Posterior cingulate gyrus (tissue), 11 donors: Measurements from ENCODE around the gene COL17A1.

Experiments used
- DNase-seq, 10 donors: peaks; one replicate each; pipeline versions ENCODE4 v3.0.0 to v3.0.0-alpha.2; 2020 to 2021; ENCODE audit warnings: mixed read lengths in 3 of 10
- intact Hi-C: fragments of 100-400 bp; cut with DNase I; formaldehyde crosslinking; loops from one replicate; pipeline ENCODE4 v1.15.1; 2023

COL17A1 gene

DNA sequence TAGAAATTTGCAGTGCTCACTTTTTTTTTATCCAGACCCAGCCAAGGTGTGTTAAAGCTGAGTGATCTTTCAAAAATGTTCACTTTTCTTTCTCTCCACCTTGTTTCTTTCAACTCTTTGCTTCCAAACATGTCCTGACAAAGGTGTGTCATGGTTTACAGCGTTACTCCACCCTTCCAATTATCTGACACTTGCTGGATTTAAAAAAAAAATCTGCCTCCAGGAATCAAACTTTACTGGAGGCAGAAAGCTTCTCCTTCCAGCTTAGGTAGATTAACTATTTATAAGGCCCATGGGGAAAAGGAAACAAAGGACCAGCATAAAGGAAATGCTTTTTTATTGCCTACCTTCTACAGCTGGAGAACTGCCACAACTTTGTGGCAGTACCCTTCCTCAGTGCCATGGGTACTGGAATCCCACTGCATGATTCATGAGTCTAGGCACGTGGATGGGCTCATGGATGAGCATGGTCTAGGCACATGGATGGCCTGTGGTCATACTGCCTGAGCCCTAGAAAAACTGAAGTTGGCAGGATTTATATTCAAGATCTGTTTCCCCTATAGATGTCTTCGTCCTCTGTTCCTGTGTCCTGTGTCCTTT lies at the start of gene COL17A1:
COL17A1 (minus strand) TSS at position 80 of the 600 bp plus-strand sequence. CDS start 5,207 bp downstream, outside the sequence.
- DNase-seq: no peak
- intact Hi-C loops: no loop called here

GRCh38 chr10:104130041-104130440 lies 44.4 kb upstream of the COL17A1 start:
- no peak for DNase-seq
- intact Hi-C loops: no loop called here

DNA sequence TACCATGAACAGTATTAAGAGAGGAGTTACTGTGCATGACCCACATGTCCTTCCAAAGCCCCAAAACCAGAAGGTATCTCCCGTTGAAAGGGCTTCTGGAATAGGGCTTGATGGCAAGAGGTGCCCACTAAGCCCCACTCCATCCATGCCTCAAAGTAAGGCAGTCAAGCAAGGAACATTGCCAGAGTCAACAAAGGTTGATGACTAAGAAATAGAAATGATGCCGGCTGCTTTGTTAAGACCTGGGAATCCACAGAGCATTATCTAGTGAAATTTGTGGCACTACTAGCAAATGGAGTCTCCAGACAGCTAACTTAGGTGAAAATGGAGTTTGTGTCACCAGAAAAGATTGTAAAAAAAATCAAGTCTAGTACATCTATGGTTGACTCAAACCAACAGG lies 42.5 kb upstream of the COL17A1 start:
- DNase-seq: no peak
- intact Hi-C loops: no loop called here

GRCh38 chr10:104127411-104127810 lies 41.7 kb upstream of the COL17A1 start:
- DNase-seq: peak in 2 of 10 donors; percentile 18 to 19
- intact Hi-C loops: no loop called here

DNA sequence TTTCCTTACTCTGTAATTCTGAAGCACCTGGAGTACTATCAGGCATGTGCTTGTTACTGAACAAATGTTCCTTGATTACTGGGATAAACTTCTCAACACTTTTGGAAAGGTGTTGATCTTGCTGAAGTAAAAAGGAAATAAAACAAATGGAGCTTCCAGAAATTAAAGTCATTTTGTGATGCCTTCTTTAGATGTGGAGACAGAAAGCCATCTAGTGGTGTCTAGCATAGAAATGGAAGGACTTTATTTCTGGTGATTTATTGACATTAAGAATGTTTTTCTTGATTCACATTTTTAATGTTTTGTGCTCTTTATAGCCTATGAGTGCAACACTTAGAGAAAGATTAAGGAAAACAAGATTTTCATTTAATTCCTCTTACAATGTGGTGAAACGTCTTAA lies 37.7 kb upstream of the COL17A1 start:
- intact Hi-C loops: loop anchor here (1.0 to 5.0 kb wide), 5 partner anchors 78 to 235 kb away; partner anchors contain the start of gene STN1

DNA sequence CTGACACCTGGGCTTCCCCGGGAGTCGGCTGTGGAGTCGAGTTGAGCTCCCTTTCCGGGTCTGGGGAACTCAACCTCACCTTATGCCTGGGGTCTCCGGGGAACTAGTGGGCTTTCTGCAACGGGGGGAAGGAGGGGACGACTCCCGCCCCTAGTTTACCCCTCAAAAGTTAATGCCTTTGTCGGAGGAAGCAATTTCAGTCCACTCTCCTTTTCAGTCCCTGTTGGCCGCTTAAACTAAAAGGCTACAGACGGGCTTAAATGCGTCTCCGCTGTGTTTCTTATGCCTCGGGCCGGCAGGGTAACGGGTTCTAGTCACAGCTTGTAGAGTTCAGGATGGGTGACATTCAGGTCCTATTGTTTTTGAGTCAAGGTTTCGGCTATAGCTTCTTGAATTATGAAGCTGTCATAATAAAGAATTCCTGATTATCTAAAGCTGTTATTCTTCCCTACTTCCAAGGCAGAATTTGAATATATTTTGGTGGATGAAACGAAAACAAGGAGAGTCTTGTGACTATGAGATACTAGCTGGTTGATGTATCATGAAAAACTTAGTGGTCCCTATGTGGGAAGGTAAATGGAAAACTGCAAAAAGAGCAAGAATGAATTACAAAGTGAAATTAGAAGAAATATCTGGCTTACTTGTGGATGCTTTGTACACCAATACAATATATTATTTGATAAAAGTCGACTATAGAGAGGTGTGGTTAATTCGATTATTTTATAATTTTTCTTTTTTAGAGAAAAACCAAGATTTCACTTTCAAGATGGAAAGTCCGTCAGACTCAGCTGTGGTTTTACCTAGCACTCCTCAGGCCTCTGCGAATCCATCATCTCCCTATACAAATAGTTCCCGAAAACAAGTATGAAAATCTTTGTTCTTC lies 36.8 kb upstream of the COL17A1 start:
- intact Hi-C loops: loop anchor here (1.0 to 5.0 kb wide), 5 partner anchors 77 to 234 kb away; partner anchors contain the start of gene STN1
- peak in 4 of 10 donors; percentile 10 to 59 (median 19) for DNase-seq

More for the DNA sequence above, 37.7 kb upstream of the COL17A1 start:
- no peak for DNase-seq

- DNase-seq: peak; percentile 95 to 100 (median 99)
- intact Hi-C loops: loop anchor here (1.0 to 5.0 kb wide), 6 partner anchors 45 to 233 kb away; partner anchors contain the start of genes SLK and STN1
Measured at GRCh38 chr10:104121485-104122224, 36.0 kb upstream of the COL17A1 start, which contains the start of gene SFR1. SFR1 (plus strand) TSS chr10:104122171; CDS start chr10:104122184, 13 bp downstream.

- intact Hi-C loops: loop anchor here (1.0 to 5.0 kb wide), 5 partner anchors 44 to 204 kb away; partner anchors contain the start of genes SLK and STN1
Measured at GRCh38 chr10:104120903-104121484, 35.3 kb upstream of the COL17A1 start.

DNA sequence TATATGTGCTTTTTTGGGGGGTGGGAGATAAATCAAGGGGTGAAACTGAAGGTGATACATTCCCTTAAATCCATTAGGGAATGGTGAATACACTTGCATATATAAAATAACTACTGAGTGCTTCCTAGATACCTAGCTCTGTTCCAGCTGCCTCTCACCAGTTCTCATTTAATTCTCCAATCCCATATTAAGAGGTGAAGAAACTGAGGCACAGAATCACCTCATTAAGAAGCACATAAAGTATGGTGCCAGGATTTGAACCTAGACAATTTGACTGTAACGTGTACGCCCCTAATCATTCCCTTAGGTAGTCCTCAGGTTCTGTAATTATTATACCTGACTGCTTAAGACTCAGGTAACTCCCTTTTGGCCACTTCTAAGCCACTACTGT lies 34.8 kb upstream of the COL17A1 start:
- no peak for DNase-seq
- intact Hi-C loops: loop anchor here (2.0 to 5.0 kb wide), 4 partner anchors 44 to 203 kb away; partner anchors contain the start of gene STN1

More at GRCh38 chr10:104120903-104121484, 35.3 kb upstream of the COL17A1 start:
- peak; percentile 53 to 93 (median 70) for DNase-seq

GRCh38 chr10:104119996-104120395 lies 34.3 kb upstream of the COL17A1 start:
- intact Hi-C loops: loop anchor here (2.0 to 5.0 kb wide), 4 partner anchors 43 to 203 kb away; partner anchors contain the start of gene STN1
- DNase-seq: no peak

- no peak for DNase-seq
- intact Hi-C loops: no loop called here
Measured at GRCh38 chr10:104117839-104118323, 32.2 kb upstream of the COL17A1 start.

DNA sequence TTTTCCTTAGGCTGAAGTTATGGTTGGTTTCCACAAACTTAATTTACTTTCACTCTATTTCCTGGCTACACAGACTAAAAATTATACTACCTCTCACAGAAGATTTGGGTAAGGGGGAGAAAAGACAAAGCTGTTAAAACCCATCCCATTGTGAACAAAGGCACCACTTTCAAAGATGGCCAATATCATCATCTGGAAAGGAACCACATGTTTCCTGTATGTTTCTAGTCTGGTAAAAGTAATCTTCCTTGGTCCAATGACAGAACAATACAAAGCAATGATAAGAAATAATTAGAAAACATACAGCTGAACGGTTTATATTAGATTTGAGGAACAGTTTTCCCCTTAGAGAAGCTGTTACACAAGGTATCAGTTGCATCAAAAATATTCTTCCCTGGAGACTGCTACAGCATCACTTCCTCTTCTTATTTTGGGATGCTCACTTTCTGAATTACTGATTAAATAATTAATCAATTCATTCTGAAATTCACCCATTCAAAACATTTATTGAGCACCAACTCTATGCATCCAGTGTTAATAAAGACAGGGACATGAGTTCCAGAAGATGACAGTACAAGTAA lies 27.8 kb upstream of the COL17A1 start:
- intact Hi-C loops: no loop called here
- no peak for DNase-seq

- intact Hi-C loops: no loop called here
- DNase-seq: no peak
Measured at GRCh38 chr10:104109908-104110662, 24.4 kb upstream of the COL17A1 start.

DNA sequence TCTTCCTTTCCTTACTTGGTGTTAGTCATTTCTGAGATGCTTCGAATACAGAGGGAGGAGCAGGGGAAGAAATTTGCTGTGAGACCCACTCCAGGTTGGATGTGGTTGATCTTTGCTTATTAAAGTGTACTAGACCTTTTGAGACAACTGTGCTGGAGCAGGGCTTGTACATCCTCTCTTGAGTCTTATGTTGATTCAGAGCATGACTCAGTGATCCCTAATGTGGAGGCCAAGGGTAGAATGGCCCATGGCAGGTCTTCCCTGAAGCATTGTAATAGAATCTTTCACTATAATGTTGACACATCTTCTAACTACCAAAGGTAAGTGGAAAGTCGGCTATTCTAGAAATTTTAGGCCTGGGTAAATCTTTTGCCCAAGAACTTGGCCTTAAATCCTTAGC lies 19.2 kb upstream of the COL17A1 start:
- DNase-seq: no peak
- intact Hi-C loops: no loop called here

- DNase-seq: no peak
- intact Hi-C loops: no loop called here
Measured at GRCh38 chr10:104104418-104104817, 18.7 kb upstream of the COL17A1 start.

DNA sequence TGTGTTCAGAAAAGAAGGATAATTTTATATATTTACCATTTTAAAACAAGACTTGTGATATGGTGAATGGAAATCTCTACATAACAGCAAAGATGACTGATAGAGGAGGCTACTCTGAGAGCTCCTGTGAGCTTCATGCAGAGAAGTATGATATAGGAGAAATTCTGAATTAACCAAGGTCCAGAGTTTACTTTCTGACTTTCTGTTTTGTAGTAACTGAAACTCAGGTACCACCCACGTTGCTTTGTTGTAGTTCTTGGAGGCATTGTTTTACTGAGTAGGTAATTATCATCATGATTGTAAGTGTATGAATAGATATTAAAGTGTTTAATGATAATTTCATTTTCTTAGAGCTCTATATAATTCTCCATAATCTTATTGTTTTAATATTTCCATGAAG lies 18.3 kb upstream of the COL17A1 start:
- intact Hi-C loops: no loop called here

GRCh38 chr10:104101902-104102301 lies 16.2 kb upstream of the COL17A1 start:
- DNase-seq: no peak
- intact Hi-C loops: no loop called here

More for the DNA sequence above, 18.3 kb upstream of the COL17A1 start:
- no peak for DNase-seq

GRCh38 chr10:104100795-104101194 lies 15.1 kb upstream of the COL17A1 start:
- no peak for DNase-seq
- intact Hi-C loops: no loop called here

DNA sequence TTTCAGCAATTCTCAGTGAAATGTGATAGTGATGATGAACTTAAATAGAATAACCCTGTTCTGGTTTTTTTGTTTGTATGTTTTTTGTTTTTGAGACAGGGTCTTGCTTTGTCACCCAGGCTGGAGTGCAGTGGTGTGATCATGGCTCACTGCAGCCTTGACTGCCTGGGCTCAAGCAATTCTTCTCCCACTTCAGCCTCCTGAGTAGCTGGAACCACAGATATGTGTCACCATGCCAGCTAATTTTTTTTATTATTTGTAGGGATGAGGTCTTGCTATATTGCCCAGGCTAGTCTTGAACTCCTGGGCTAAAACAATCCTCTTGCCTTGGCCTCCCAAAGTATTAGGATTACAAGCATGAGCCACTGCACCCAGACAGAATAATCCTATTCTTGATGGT lies 14.3 kb upstream of the COL17A1 start:
- intact Hi-C loops: no loop called here
- no peak for DNase-seq
